Mesendoderm (in vitro differentiated cells): ENCODE measurements around the gene GASK1A.

Experiments
- DNase-seq: peaks from one replicate; pipeline ENCODE4 v3.0.0; 2013
- H2AK5ac ChIP-seq: 2 replicates; pipeline ENCODE4 v1.6.1; 2013; ENCODE audit warnings: low read length, inconsistent platforms
- H2BK120ac ChIP-seq: 2 replicates; pipeline ENCODE4 v1.6.1; 2013; ENCODE audit warnings: low read depth, mild to moderate bottlenecking, low read length, moderate library complexity, mixed read lengths
- H2BK15ac ChIP-seq: replicated peaks from 2 replicates; pipeline ENCODE4 v1.6.1; 2013; ENCODE audit warnings: low read depth, mild to moderate bottlenecking, moderate library complexity
- H2BK5ac ChIP-seq: 2 replicates; pipeline ENCODE4 v1.6.1; 2013; ENCODE audit warnings: low read length, inconsistent platforms
- H3K18ac ChIP-seq: 2 replicates; pipeline ENCODE4 v1.6.1; 2013; ENCODE audit warnings: mild to moderate bottlenecking, low read length, mixed read lengths
- H3K23ac ChIP-seq: one replicate; pipeline ENCODE4 v1.6.1; 2013; ENCODE audit warnings: low read length
- H3K27ac ChIP-seq: 2 replicates; pipeline ENCODE4 v1.5.1; 2013; ENCODE audit warnings: low read depth, mild to moderate bottlenecking, inconsistent platforms, low read length, moderate library complexity
- H3K27me3 ChIP-seq: 2 replicates; pipeline ENCODE4 v1.6.1; 2013; ENCODE audit warnings: low read length, control low read depth, mild to moderate bottlenecking, inconsistent platforms; ENCODE audit not compliant: insufficient read depth, poor library complexity
- H3K36me3 ChIP-seq: 2 replicates; pipeline ENCODE4 v1.6.1; 2013; ENCODE audit warnings: low read length, inconsistent platforms; ENCODE audit not compliant: control insufficient read depth, insufficient read depth
- H3K4ac ChIP-seq: one replicate; pipeline ENCODE4 v1.6.1; 2013; ENCODE audit warnings: low read depth, mild to moderate bottlenecking, low read length, moderate library complexity
- H3K4me1 ChIP-seq: 2 replicates; pipeline ENCODE4 v1.6.1; 2013; ENCODE audit warnings: low read depth, low read length, inconsistent platforms; ENCODE audit not compliant: control insufficient read depth
- H3K4me2 ChIP-seq: 2 replicates; pipeline ENCODE4 v1.6.1; 2013; ENCODE audit warnings: low read length
- H3K4me3 ChIP-seq: 2 replicates; pipeline ENCODE4 v1.5.1; 2013; ENCODE audit warnings: mild to moderate bottlenecking, low read length
- H3K56ac ChIP-seq: one replicate; pipeline ENCODE4 v1.6.1; 2013; ENCODE audit warnings: low read length
- H3K79me1 ChIP-seq: 2 replicates; pipeline ENCODE4 v1.6.1; 2013; ENCODE audit warnings: low read length, inconsistent platforms
- H3K79me2 ChIP-seq: 2 replicates; pipeline ENCODE4 v1.6.1; 2013; ENCODE audit warnings: mild to moderate bottlenecking, low read length; ENCODE audit not compliant: control insufficient read depth, insufficient read depth
- H3K9ac ChIP-seq: 2 replicates; pipeline ENCODE4 v1.6.1; 2013; ENCODE audit warnings: low read length, inconsistent platforms
- H4K5ac ChIP-seq: one replicate; pipeline ENCODE4 v1.6.1; 2013; ENCODE audit warnings: low read length
- H4K8ac ChIP-seq: one replicate; pipeline ENCODE4 v1.6.1; 2013; ENCODE audit warnings: low read depth, mild to moderate bottlenecking, control low read depth, low read length, moderate library complexity
- WGBS: extraction: QIAGEN DNeasy Blood & Tissue Kit; methylation state at CpG from one replicate; pipeline ENCODE4 v1.1.7; 2013; ENCODE audit warnings: low lambda C conversion rate, missing lambda C conversion rate; ENCODE audit not compliant: insufficient coverage; ENCODE audit errors: extremely low coverage; 5-methylcytosine and 5-hydroxymethylcytosine counted together

The GASK1A gene

GRCh38 chr3:43018246-43018645 lies 39.1 kb downstream of the GASK1A start:
- H3K18ac ChIP-seq: no peak overlapping the region
- H3K4me1 ChIP-seq: no peaks in the 10 kb centered on the region
- no peak overlapping the region for H2BK5ac ChIP-seq
- no peak for DNase-seq
- no peaks in the 10 kb centered on the region for H3K79me1 ChIP-seq
- H3K23ac ChIP-seq: no peak overlapping the region
- no peak overlapping the region for H4K8ac ChIP-seq
- no peak overlapping the region for H2BK120ac ChIP-seq
- H3K4ac ChIP-seq: no peak overlapping the region
- H3K4me2 ChIP-seq: no peak overlapping the region
- H3K36me3 ChIP-seq: no peaks in the 10 kb centered on the region
- H3K9ac ChIP-seq: no peak overlapping the region
- no peak overlapping the region for H3K56ac ChIP-seq
- no peak overlapping the region for H3K27ac ChIP-seq
- no CpG with 5 or more reads among the region's 2 CpGs for WGBS
- H3K27me3 ChIP-seq: no peaks in the 10 kb centered on the region
- no peak overlapping the region for H2BK15ac ChIP-seq
- no peaks in the 10 kb centered on the region for H3K79me2 ChIP-seq
- no peak overlapping the region for H2AK5ac ChIP-seq
- no peak overlapping the region for H3K4me3 ChIP-seq
- H4K5ac ChIP-seq: no peak overlapping the region

GRCh38 chr3:43019006-43019809 lies 40.1 kb downstream of the GASK1A start:
- Histone ChIP-seq H3K79me1 (no peaks in the 10 kb centered on the region), H3K56ac (no peak overlapping the region), H4K5ac (no peak overlapping the region), H3K27ac (no peak overlapping the region), H3K36me3 (no peaks in the 10 kb centered on the region), H3K18ac (no peak overlapping the region), H3K4me1 (peaks cover 2% of the 10 kb centered on the region), H4K8ac (no peak overlapping the region), H3K27me3 (no peaks in the 10 kb centered on the region), H2BK120ac (no peak overlapping the region), H2BK5ac (no peak overlapping the region), H3K4ac (no peak overlapping the region), H3K9ac (no peak overlapping the region), H3K23ac (no peak overlapping the region), H3K4me3 (no peak overlapping the region), H2AK5ac (no peak overlapping the region), H3K4me2 (no peak overlapping the region), H2BK15ac (no peak overlapping the region), H3K79me2 (no peaks in the 10 kb centered on the region)
- DNase-seq: no peak
- WGBS: no CpG with 5 or more reads among the region's 6 CpGs

GRCh38 chr3:43019826-43020225 lies 40.7 kb downstream of the GASK1A start:
- Histone ChIP-seq H3K36me3 (no peaks in the 10 kb centered on the region), H3K4ac (no peak overlapping the region), H2BK5ac (no peak overlapping the region), H3K4me3 (no peak overlapping the region), H2BK15ac (no peak overlapping the region), H3K4me2 (no peak overlapping the region), H4K8ac (no peak overlapping the region), H3K79me2 (no peaks in the 10 kb centered on the region), H2BK120ac (no peak overlapping the region), H3K9ac (no peak overlapping the region), H3K27me3 (no peaks in the 10 kb centered on the region), H3K4me1 (peaks cover 2% of the 10 kb centered on the region), H2AK5ac (no peak overlapping the region), H3K27ac (no peak overlapping the region), H3K18ac (no peak overlapping the region), H3K56ac (no peak overlapping the region), H3K23ac (no peak overlapping the region), H4K5ac (no peak overlapping the region), H3K79me1 (no peaks in the 10 kb centered on the region)
- no peak for DNase-seq

- peak; percentile 22 for DNase-seq
- no peaks in the 10 kb centered on the region for H3K79me2 ChIP-seq
- H3K9ac ChIP-seq: no peak overlapping the region
- WGBS: no CpG with 5 or more reads among the region's 4 CpGs
- H3K56ac ChIP-seq: no peak overlapping the region
- H4K8ac ChIP-seq: no peak overlapping the region
- no peak overlapping the region for H2BK15ac ChIP-seq
- no peak overlapping the region for H3K4me3 ChIP-seq
- no peak overlapping the region for H4K5ac ChIP-seq
- H3K79me1 ChIP-seq: no peaks in the 10 kb centered on the region
- no peak overlapping the region for H3K18ac ChIP-seq
- H3K27ac ChIP-seq: no peak overlapping the region
- no peak overlapping the region for H3K4ac ChIP-seq
- H3K4me1 ChIP-seq: peaks cover 2% of the 10 kb centered on the region
- H2BK120ac ChIP-seq: no peak overlapping the region
- H2AK5ac ChIP-seq: no peak overlapping the region
- H3K36me3 ChIP-seq: no peaks in the 10 kb centered on the region
- no peaks in the 10 kb centered on the region for H3K27me3 ChIP-seq
- no peak overlapping the region for H3K23ac ChIP-seq
- no peak overlapping the region for H3K4me2 ChIP-seq
- no peak overlapping the region for H2BK5ac ChIP-seq
These were observed 42.1 kb downstream of the GASK1A start for GRCh38 chr3:43021186-43021585.

- no peak overlapping the region for H3K9ac ChIP-seq
- H3K18ac ChIP-seq: no peak overlapping the region
- no peak overlapping the region for H2BK5ac ChIP-seq
- peaks cover 2% of the 10 kb centered on the region for H3K4me1 ChIP-seq
- no peaks in the 10 kb centered on the region for H3K79me1 ChIP-seq
- H3K27ac ChIP-seq: no peak overlapping the region
- no peak overlapping the region for H3K4me3 ChIP-seq
- H4K8ac ChIP-seq: no peak overlapping the region
- H3K23ac ChIP-seq: no peak overlapping the region
- no peaks in the 10 kb centered on the region for H3K79me2 ChIP-seq
- no CpG with 5 or more reads among the region's 1 CpG for WGBS
- H3K36me3 ChIP-seq: no peaks in the 10 kb centered on the region
- no peak overlapping the region for H2BK120ac ChIP-seq
- H3K27me3 ChIP-seq: no peaks in the 10 kb centered on the region
- no peak overlapping the region for H2BK15ac ChIP-seq
- no peak overlapping the region for H3K4me2 ChIP-seq
- DNase-seq: no peak
- no peak overlapping the region for H3K56ac ChIP-seq
- H4K5ac ChIP-seq: no peak overlapping the region
- no peak overlapping the region for H3K4ac ChIP-seq
- H2AK5ac ChIP-seq: no peak overlapping the region
These were observed 43.0 kb downstream of the GASK1A start for GRCh38 chr3:43022121-43022520.

GRCh38 chr3:43023066-43023465 lies 44.0 kb downstream of the GASK1A start:
- no peaks in the 10 kb centered on the region for H3K79me1 ChIP-seq
- H2AK5ac ChIP-seq: no peak overlapping the region
- H3K18ac ChIP-seq: no peak overlapping the region
- peak; percentile 59 for DNase-seq
- peaks cover 2% of the 10 kb centered on the region for H3K4me1 ChIP-seq
- no peak overlapping the region for H3K4me3 ChIP-seq
- no peak overlapping the region for H3K4me2 ChIP-seq
- H3K56ac ChIP-seq: no peak overlapping the region
- H4K5ac ChIP-seq: no peak overlapping the region
- WGBS: no CpG with 5 or more reads among the region's 4 CpGs
- no peak overlapping the region for H3K27ac ChIP-seq
- no peaks in the 10 kb centered on the region for H3K79me2 ChIP-seq
- no peaks in the 10 kb centered on the region for H3K36me3 ChIP-seq
- no peak overlapping the region for H3K23ac ChIP-seq
- H2BK15ac ChIP-seq: no peak overlapping the region
- no peak overlapping the region for H2BK5ac ChIP-seq
- H4K8ac ChIP-seq: no peak overlapping the region
- H3K9ac ChIP-seq: no peak overlapping the region
- H3K4ac ChIP-seq: no peak overlapping the region
- no peaks in the 10 kb centered on the region for H3K27me3 ChIP-seq
- no peak overlapping the region for H2BK120ac ChIP-seq
